Kidney (tissue), 14 donors: ENCODE results near the gene ZNF71. TPM values are rescaled to one million over a fixed set of nuclear protein-coding genes. Genes with fewer than 3 reads are reported as not detected.

ENCODE experiments used
- DNase-seq, 5 donors: peaks; one replicate each; pipeline ENCODE4 v3.0.0-alpha.2; 2013 to 2020
- FAIRE-seq: peaks from 2 replicates; lab custom pipeline; 2012; peaks lifted over from hg19 to GRCh38; lab: Jason Lieb, UNC
- H3K27ac ChIP-seq, 2 donors: one replicate each; pipeline ENCODE4 v1.7.0; 2013; ENCODE audit warnings: low read depth in 2 of 2, low read length in 2 of 2, inconsistent platforms in 1 of 2
- H3K27me3 ChIP-seq: one replicate; pipeline ENCODE4 v1.7.1; 2013; ENCODE audit warnings: low read length, inconsistent platforms; ENCODE audit not compliant: control insufficient read depth, insufficient read depth
- H3K36me3 ChIP-seq, 3 donors: one replicate each; pipeline versions ENCODE4 v1.7.0 to v1.7.1; 2013; ENCODE audit warnings: low read length in 3 of 3, control low read depth in 1 of 3, inconsistent platforms in 1 of 3; ENCODE audit not compliant: insufficient read depth in 3 of 3, control insufficient read depth in 2 of 3
- H3K4me1 ChIP-seq, 3 donors: one replicate each; pipeline versions ENCODE4 v1.7.0 to v1.7.1; 2013; ENCODE audit warnings: low read length in 3 of 3, inconsistent platforms in 1 of 3, low read depth in 1 of 3; ENCODE audit not compliant: control insufficient read depth in 2 of 3, insufficient read depth in 2 of 3
- H3K4me3 ChIP-seq, 3 donors: one replicate each; pipeline versions ENCODE4 v1.7.0 to v1.8.1; 2013; ENCODE audit warnings: low read length in 3 of 3, control low read depth in 1 of 3, inconsistent platforms in 1 of 3
- H3K9ac ChIP-seq, 3 donors: one replicate each; pipeline versions ENCODE4 v1.7.0 to v1.7.1; 2013; ENCODE audit warnings: low read length in 3 of 3, control low read depth in 1 of 3, inconsistent platforms in 1 of 3
- H3K9me3 ChIP-seq, 3 donors: one replicate each; pipeline versions ENCODE4 v1.7.0 to v1.7.1; 2013; ENCODE audit warnings: low read length in 3 of 3, control low read depth in 1 of 3, inconsistent platforms in 1 of 3; ENCODE audit not compliant: control insufficient read depth in 2 of 3, insufficient read depth in 1 of 3
- intact Hi-C: fragments of 100-400 bp; cut with DNase I; formaldehyde crosslinking; loops from one replicate; pipeline ENCODE4 v1.11.1; 2022
- polyA plus RNA-seq: library from polyadenylated mRNA; stranded (reverse); fragments of 350-450 nt; fragmentation: Illumina TruSeq; extraction: RNeasy Lipid Tissue Mini Kit (QIAGEN cat#74804); gene quantifications from one replicate; pipeline ENCODE4 v1.2.3, GENCODE V29; 2014; ENCODE audit warnings: low read depth, low replicate concordance; ENCODE audit not compliant: insufficient read depth
- total RNA-seq: library from RNA; stranded (reverse); fragmentation: NEBNext Ultra II Directional; extraction: Animal tissue kit (Norgen Biotek cat#: 25700); gene quantifications from one replicate; pipeline ENCODE4 v1.2.1, GENCODE V29; 2021
- TF ChIP-seq, protein P1 (sequence below): IDR thresholded peaks from 3 replicates; pipeline ENCODE4 v1.5.1; 2012; ENCODE audit warnings: mild to moderate bottlenecking, moderate library complexity, borderline replicate concordance; ENCODE audit not compliant: insufficient read depth; ENCODE audit errors: extremely low read depth
- donor health status: control.
- donor health status: control.
- donor health status: control.
- donor health status: control.
- donor health status: control.
- donor health status: DM: yes; HTN: yes; CAD: no.
- donor health status: Normal renal cell carcinoma (clear cell type).

Gene ZNF71
- total and polyA plus RNA-seq, 2 donors from 2014 or later, result 3.5 to 7.6 TPM

- intact Hi-C loops, result no loop called here
- peaks cover 0 to 9% (median 0%) of the 10 kb centered on the region in 3 donors for H3K36me3 ChIP-seq
Observed at GRCh38 chr19:56611288-56611687, 16.2 kb downstream of the ZNF71 start.

DNA sequence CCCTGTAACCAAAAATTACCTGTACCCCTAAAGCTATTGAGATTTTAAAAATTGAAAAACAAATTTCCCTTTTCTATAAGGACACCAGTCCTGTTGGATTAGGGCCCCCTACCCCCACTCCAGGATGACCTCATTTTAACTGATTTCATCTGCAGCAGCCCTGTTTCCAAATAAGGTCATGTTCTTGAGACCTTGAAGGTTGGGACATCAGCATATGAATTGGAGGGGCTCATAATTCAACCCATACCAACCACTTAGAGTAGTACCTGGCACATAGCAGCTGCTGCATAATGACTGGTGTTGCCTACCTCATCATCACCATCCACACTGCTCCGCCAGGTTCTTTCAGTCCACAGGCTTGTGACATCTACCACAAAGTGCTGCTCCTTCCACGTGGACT is 17.6 kb downstream of the ZNF71 start:
- FAIRE-seq, result no peak
- TF ChIP-seq, protein P1, sequence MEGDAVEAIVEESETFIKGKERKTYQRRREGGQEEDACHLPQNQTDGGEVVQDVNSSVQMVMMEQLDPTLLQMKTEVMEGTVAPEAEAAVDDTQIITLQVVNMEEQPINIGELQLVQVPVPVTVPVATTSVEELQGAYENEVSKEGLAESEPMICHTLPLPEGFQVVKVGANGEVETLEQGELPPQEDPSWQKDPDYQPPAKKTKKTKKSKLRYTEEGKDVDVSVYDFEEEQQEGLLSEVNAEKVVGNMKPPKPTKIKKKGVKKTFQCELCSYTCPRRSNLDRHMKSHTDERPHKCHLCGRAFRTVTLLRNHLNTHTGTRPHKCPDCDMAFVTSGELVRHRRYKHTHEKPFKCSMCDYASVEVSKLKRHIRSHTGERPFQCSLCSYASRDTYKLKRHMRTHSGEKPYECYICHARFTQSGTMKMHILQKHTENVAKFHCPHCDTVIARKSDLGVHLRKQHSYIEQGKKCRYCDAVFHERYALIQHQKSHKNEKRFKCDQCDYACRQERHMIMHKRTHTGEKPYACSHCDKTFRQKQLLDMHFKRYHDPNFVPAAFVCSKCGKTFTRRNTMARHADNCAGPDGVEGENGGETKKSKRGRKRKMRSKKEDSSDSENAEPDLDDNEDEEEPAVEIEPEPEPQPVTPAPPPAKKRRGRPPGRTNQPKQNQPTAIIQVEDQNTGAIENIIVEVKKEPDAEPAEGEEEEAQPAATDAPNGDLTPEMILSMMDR, result no peak
- intact Hi-C loops, result no loop called here
- no peak for DNase-seq
- Histone ChIP-seq H3K9me3 (peaks cover 9 to 11% (median 9%) of the 10 kb centered on the region in 3 donors), H3K36me3 (peaks cover 0 to 9% (median 0%) of the 10 kb centered on the region in 3 donors), H3K27me3 (no peaks in the 10 kb centered on the region), H3K9ac (no peak overlapping the region), H3K4me1 (no peaks in the 10 kb centered on the region), H3K27ac (no peak overlapping the region), H3K4me3 (no peak overlapping the region)

More at GRCh38 chr19:56611288-56611687, 16.2 kb downstream of the ZNF71 start:
- no peak overlapping the region for H3K27ac ChIP-seq
- H3K9ac ChIP-seq, result no peak overlapping the region
- no peaks in the 10 kb centered on the region for H3K27me3 ChIP-seq
- TF ChIP-seq, protein P1, result no peak
- peaks cover 9 to 15% (median 11%) of the 10 kb centered on the region in 3 donors for H3K9me3 ChIP-seq
- no peaks in the 10 kb centered on the region for H3K4me1 ChIP-seq
- FAIRE-seq, result no peak
- H3K4me3 ChIP-seq, result no peak overlapping the region
- no peak for DNase-seq

- intact Hi-C loops, result no loop called here
- no peaks in the 10 kb centered on the region for H3K4me1 ChIP-seq
- H3K36me3 ChIP-seq, result peaks cover 0 to 9% (median 0%) of the 10 kb centered on the region in 3 donors
- FAIRE-seq (no peak), DNase-seq (no peak)
- no peak overlapping the region for H3K9ac ChIP-seq
- H3K27ac ChIP-seq, result no peak overlapping the region
- H3K4me3 ChIP-seq, result no peak overlapping the region
- H3K27me3 ChIP-seq, result no peaks in the 10 kb centered on the region
- TF ChIP-seq, protein P1, result no peak
- peaks cover 9% of the 10 kb centered on the region in 3 donors for H3K9me3 ChIP-seq
Observed at GRCh38 chr19:56613639-56614038, 18.5 kb downstream of the ZNF71 start.

- H3K36me3 ChIP-seq, result peaks cover 0 to 7% (median 0%) of the 10 kb centered on the region in 3 donors
- no peak overlapping the region for H3K9ac ChIP-seq
- H3K27me3 ChIP-seq, result no peaks in the 10 kb centered on the region
- TF ChIP-seq, protein P1, result no peak
- no peak overlapping the region for H3K27ac ChIP-seq
- intact Hi-C loops, result no loop called here
- no peaks in the 10 kb centered on the region for H3K4me1 ChIP-seq
- FAIRE-seq, result no peak
- no peak overlapping the region for H3K4me3 ChIP-seq
- peaks cover 0 to 9% (median 0%) of the 10 kb centered on the region in 3 donors for H3K9me3 ChIP-seq
- no peak for DNase-seq
Observed at GRCh38 chr19:56617531-56617930, 22.4 kb downstream of the ZNF71 start.
